Nucleus accumbens (tissue), 56 donors: ENCODE data around the gene ZIK1.

Experiments used
- DNase-seq, 56 donors: peaks; one replicate each; lab custom pipeline; 2025; lab: John Stamatoyannopoulos, UW

The ZIK1 gene

DNA sequence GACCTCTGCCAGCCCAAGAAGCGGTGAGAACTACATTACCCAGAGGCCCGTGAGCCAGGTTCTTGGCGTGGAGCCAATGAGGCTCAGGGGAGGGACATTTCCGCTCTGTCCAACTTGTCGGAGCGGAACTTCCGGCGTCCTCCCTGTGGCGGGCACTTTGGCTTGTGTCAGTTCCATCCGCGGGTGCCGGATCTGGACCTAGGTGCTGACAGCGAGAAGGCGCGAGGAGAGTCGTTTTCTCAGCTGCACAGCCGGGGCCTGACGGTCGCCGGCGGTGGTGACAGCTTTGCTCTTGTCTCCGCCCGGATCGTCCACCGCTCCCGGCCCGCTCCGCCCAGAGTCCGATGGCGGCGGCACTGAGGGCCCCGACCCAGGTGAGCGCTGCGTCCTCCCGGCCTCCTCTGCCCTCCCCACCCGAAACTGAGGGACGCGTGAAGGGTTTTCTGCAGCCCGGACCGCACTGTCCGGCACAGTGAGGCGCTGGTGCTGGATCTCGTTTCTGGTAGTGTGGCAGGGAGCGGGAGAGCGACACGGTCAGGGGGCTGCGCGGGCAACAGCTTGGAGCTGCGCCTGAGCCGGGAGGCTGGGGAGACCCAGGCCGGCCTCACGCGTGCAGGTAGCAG lies 15.9 kb downstream of the ZIK1 start, which contains the start of gene ZNF530:
ZNF530 (plus strand) TSS at position 125 of the 623 bp plus-strand sequence. CDS start 4,461 bp downstream, outside the sequence.
- peak; percentile 25 to 97 (median 84) for DNase-seq

DNA sequence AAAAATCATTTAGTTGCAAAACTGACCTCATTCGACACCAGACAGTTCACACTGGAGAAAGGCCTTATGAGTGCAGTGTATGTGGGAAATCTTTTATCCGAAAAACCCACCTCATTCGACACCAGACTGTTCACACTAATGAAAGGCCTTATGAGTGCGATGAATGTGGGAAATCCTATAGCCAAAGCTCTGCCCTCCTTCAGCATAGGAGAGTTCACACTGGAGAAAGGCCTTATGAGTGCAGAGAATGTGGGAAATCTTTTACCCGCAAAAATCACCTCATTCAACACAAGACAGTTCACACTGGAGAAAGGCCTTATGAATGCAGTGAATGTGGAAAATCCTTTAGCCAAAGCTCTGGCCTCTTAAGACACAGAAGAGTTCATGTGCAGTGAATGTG lies 23.0 kb downstream of the ZIK1 start:
- no peak for DNase-seq

DNA sequence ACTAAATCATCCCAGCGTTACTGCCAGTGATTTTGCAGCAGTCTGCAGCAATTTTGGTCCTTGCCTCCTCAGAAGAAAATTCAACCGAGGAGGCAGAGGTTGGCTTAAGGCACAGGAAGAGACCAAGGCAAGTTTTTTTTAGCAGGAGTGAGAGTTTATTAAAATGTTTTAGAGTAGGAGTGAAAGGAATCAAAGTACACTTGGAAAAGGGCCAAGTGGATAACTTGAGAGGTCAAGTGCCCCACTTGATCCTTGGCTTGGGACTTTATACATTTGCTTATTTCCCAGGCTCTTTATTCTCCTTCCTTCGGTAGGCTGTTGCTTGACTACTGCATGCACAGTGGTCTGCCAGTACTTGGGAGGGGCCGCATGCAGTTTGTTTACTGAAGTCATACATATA lies 27.2 kb downstream of the ZIK1 start:
- DNase-seq = no peak

DNA sequence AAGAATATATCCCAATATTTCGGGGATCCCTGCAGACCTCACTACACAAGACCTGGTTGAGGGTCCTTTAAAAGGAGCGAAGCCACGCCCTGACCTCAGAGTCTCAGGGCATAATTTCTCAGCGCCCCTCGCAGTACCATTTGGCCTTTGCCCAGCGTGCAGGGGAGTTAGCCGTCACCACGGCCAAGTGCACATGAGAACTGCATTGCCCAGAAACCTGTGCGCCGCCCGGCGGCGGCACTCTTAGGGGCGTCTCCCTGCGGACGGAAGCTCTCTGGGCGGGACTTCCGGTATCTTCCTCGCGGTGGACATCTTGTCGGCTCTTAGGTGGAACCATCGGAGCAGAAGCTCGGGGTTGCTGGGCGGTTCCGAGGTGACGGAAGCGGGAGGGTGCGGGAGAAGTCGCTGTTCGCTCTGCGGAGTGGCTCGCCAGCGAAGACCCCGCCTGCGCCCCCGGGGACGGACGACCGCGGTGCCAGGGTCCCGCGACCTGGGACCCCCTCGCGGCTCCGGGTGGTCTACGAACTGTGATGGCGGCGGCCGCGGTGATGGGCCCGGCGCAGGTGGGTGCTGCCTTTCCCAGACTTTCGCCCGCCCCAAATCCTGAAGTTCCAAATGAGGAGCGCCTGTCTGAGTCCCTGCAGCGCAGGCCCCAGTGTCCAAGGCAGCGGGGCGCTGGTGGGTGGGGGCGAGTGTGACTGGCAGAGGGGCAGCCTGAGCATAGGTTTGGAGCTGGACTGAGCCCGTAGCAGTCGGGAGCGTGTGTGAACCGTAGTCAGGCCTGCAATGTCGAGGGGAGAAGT lies 30.2 kb downstream of the ZIK1 start, which contains the start of gene ZNF134:
ZNF134 (plus strand) TSS at position 302 of the 803 bp plus-strand sequence. CDS start 5,227 bp downstream, outside the sequence.
- peak in 55 of 56 donors; percentile 17 to 94 (median 79) for DNase-seq

DNA sequence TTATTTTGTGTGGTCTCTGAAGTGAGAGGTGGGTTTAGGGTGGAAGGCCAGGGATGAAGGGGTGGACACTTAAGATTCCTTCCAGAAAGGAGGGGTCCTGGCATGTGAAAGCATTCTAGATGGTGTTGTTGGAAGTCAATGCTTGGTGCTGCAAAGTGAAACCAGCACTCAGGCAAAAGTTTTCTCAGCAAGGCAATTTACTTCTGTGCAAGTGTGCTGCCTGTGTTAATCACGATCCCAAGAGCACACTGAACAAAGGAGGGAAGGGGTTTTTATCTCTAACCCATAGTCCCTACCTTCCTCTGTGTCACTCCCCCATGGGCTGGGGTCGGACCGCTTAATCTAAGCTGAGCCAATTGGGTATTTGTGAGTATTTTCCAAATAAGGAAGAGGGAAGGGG lies 31.4 kb downstream of the ZIK1 start:
- DNase-seq = no peak

DNA sequence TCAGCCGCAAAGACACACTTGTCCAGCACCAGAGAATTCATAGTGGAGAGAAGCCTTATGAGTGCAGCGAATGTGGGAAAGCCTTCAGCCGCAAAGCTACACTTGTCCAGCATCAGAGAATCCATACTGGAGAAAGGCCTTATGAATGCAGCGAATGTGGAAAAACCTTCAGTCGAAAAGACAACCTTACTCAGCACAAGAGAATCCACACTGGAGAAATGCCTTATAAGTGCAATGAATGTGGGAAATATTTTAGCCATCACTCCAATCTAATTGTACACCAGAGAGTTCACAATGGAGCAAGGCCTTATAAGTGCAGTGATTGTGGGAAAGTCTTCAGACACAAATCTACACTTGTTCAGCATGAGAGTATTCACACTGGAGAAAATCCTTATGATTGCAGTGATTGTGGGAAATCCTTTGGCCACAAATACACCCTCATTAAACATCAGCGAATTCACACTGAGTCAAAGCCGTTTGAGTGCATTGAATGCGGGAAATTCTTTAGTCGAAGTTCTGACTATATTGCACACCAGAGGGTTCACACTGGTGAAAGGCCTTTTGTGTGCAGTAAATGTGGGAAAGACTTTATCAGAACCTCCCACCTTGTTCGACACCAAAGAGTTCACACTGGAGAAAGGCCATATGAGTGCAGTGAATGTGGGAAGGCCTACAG lies 36.9 kb downstream of the ZIK1 start:
- no peak for DNase-seq

DNA sequence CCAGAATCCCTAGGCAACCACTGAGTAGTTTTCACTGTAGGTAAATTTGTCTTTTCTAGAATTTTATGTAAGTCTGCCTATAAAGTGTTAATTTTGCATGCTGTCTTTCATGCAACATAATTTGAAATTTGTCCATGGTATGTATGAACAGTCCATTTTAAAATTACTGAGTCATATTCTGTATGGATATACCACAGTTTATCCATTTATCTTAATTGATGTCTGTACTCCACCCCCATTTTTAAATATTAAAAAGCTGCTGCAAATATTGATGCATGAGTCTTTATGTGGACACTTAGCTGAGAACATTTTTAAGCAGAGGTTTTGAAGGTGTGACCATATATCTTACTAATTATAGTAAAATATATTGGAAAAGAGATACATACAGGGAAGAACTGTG lies 39.1 kb downstream of the ZIK1 start:
- no peak for DNase-seq

DNA sequence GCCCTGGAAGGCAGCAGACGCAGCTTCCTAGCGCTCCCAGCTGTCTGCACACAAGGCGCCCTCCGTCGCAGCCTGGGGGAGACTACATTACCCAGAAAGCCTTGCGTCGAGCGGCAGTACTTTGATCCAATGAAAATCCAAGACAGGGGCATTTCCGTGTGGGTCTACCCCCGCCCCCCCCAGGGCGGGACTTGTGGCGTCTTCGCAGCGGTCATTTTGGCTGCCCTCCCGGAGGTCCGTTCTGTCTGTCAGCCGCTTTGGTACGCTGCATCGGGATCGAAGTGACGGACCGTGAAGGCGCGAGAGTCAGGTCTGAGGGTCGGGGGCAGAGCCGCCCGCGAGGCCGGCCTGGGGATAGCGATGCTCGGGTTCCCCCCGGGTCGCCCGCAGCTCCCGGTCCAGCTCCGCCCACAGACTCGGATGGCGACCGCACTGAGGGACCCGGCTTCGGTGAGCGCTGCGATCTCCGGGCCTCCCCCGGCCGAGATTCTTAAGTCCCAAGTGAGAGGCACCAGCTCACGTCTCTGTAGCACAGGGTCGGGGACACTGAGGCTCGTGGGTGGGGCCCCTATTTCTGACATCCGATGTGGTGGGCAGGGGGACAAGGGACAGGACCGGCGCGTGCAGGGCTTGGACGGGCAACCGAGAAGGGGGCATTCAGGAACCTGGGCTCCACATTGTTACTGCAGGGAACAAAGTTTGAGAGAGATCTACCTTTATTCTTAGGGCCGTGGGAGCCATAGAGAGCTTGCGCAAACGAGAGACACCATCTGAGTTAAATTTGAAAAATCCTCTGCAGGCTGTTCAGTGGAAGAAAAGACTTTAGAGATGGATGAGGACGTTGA lies 49.3 kb downstream of the ZIK1 start, which contains the start of gene ZNF211:
ZNF211 (plus strand) TSS at position 182 of the 845 bp plus-strand sequence; CDS start at position 361, 179 bp downstream.
- peak; percentile 54 to 96 (median 89) for DNase-seq

DNA sequence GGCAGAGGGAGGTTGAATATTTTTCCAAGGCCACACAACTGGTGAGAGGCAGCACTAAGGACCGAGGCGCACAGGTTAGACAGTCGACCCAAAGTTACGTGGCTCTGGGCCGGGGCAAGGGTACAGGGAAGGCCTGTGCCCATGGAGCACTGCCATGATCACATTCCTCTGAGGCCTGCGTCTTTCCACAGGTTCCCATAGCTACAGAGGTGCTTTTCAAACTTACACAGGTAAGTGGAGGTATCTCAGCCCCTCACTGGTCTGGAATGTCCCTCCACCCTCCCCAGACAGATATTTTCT lies 49.8 kb downstream of the ZIK1 start:
- DNase-seq = peak in 1 of 56 donors; percentile 12

DNA sequence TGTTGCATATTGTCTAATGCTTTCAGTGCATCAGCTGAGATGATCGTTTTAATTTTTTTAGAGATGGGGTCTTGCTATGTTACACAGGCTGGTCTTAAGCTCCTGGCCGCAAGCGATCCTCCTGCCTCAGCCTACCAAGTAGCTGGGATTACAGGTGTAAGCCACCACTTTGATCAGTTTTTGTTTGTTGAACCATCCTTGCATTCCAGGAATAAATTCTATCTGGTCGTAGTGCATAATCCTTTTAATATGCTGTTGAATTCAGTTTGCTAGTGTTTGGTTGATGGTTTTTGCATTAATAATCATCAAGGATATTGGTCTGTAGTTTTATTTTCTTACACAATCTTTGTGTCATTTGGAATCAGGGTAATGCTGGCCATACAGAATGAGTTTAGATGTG lies 53.4 kb downstream of the ZIK1 start:
- no peak for DNase-seq

DNA sequence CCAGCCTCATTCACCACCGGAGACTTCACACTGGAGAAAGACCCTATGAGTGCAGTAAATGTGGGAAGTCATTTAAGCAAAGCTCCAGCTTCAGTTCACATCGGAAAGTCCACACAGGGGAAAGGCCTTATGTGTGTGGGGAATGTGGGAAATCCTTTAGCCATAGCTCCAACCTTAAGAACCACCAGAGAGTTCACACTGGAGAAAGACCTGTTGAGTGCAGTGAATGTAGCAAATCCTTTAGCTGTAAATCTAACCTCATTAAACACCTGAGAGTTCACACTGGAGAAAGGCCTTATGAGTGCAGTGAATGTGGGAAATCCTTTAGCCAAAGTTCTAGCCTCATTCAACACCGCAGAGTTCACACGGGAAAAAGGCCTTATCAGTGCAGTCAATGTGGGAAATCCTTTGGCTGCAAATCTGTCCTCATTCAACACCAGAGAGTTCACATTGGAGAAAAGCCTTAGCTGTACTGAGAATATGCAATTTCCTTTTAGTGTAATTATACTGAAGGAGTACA lies 57.8 kb downstream of the ZIK1 start:
- DNase-seq = no peak

DNA sequence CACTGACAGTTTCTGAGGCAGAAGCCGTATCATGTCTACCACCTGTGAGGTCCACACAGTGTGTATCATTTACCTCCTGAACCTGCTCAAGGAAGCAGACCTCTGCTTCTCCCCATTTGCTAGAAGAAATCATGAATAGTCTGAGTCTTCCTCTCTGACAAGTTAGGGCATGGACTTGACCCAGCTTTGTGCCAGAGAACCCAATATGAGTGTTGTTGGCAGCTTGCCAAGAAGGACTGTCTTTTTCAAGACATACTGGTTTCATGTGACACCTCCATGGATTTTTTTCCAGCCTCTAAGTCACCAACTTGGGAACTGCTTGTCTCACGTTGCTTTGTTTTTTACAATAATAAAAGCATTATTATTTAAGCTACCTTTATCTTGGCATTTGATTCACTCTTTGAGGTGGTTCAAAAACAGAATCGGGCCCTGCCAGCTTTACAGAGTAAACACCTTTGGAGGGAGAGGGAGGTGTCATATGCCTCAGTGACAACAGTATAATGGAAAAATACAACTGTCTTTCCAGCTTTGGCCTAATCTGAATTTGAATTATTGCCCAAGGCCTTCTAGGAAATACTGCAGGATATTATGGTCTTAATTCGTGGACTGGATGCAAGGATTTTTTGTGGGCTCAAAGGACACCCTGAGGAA lies 58.6 kb downstream of the ZIK1 start:
- DNase-seq = peak in 1 of 56 donors; percentile 0
